ENCODE measurements around the gene IVD. TPM values are rescaled to one million over a fixed set of nuclear protein-coding genes. Genes with fewer than 3 reads are reported as not detected.

The IVD gene
- total RNA-seq, 1 donor from 2014 or later, result 52.8 TPM

DNA sequence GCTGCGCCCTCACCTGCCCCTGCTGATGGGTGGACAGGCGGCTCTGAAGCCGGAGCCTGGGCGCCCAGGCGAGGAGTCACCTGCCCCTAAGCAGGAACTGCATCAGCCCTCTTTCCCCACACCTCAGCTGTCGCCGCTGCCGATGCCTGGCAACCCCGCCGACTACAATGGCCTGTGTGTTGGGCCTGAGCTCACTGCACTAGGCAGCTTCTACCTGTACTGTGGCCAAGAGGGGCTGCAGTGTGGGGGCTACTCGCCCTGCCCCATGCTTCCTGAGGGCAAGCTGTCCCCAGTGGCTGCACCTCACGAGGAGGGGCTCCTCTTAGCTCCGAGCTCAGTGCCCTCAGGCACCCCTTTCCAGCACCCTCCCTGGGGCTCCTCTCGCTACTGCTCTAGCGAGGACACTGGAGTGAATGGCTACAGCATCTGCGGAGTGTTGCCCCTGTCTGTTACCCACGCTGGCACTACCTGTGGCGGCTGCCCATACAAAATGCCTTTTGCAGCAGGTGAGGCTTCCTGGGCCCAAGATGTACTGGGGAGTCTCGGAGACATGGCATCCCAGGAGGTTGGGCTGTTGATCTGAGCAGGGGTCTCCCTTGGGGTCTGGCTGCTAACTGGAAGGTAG is 53.9 kb downstream of the IVD start:
- DNase-seq, result no peak

DNA sequence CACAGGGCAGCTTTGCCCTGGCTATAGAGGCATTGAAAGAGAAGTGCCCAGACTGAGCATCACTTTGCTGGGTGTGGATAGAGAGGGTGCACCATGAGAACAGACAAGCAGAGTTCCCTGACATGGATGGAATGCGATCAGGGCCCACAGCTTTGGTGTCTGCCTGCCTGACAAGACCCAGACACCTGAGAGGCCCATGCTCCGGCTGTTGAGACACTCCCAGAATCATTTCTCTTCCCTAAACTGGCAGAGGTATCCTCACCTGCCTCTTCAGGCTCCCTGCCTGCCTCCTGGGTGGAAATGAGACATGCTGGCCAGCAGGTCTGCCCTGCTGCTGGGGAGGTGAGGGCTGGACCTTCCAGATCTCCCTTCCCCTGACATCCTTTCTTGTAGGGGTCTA is 54.8 kb downstream of the IVD start:
- no peak for DNase-seq

DNA sequence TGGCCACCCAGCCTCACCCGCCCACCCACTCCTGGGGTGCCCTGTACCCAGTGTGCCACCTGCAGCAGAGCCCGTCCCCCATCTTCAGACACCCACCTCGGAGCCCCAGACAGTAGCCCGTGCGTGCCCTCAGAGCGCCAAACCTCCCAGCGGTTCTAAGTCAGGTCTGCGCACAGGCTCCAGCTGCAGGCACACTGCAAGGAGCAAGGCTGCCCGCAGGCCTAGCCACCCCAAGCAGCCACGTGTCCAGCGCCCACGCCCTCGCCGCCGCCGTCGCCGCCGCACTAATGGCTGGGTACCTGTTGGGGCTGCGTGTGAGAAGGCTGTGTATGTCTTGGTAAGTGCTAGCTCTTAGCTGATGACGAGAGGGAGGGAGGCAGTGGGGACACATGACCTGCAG is 56.4 kb downstream of the IVD start:
- DNase-seq, result no peak

DNA sequence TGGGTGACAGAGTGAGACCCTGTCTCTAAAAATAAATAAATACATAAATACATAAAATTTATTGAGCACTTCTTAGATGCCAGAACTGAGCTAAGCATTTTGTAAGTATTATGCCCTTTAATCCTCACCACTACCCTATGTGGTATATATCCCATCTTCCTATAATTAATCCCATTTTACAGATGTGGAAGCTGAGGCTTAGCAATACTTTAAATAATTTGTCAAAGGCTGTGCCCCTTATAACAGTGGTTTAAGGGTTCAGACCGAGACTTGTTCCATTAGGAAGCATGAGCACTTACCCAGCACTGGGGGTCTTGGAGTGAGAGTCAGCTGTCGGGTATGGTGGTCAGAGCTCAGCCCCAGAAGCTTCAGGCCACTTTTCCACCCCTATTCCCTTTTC is 57.7 kb downstream of the IVD start:
- no peak for DNase-seq

DNA sequence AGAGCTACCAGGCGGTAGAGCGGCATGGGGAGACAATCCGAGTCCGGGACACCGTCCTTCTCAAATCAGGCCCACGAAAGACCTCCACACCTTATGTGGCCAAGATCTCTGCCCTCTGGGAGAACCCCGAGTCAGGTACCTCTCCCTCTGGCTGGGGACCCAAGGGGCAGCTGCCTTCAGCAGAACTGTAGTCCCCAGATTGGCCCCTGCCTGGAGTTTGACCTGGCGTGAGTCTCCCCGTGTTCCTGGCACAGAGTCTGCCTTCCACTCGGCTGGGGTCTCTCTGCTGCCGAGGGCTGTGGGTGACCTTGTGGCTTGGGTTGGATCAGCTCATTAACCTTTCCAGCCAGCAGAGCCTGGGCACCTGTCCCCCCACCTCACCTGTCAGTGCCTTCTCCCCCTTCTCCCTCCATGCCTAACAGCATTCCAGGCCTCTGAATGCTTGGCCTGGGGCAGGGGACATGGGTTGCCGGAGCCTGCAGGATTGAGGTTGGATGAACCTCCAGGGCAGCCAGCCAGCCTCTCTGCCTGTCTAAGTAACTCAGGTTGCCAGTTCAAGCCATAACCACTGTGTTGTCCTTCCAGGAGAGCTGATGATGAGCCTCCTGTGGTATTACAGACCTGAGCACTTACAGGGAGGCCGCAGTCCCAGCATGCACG is 58.4 kb downstream of the IVD start:
- DNase-seq, result no peak

DNA sequence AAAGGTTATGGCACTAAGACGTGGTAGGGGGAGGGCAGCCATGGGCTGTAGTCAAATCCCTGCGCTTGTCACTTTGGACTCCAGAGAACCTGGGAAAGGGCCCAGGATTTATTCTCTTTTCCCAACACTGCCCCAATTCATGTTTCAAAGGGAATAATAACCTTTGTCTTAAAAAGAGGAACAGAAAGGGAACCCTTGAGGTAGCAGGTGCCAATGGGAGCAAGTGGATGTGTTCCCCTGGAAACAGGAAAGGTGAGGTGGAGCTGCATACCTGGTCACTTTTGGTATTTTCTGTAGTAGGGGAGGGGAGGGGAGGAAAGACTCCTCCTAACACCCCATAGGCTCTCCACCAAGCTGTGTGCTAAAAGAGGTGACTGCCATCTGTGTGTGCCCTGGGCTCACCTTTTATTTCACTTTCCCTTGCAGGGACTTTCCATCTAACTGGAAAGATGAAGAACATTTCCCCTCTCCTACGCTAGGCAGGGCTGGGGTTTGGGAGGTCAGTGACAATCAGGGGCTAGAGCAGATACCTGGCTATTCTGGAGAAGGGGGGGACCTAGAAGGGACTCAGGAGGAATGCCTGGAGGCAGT is 59.1 kb downstream of the IVD start:
- DNase-seq, result no peak

DNA sequence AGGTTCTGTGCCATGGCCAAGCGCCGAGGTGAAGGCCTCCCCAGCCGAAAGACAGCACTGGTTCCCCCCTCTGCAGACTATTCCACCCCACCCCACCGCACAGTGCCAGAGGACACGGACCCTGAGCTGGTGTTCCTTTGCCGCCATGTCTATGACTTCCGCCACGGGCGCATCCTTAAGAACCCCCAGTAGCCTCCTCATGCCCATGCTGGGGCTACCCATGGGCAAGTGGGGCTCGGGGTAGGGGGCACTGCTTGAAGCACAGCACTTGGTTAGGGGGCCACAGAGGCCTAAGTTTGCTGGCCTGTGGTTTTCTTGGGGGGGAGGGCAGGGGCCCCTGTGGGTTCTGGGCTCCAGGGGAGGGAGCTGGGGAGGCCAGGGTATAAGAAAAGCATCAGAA is 60.3 kb downstream of the IVD start:
- DNase-seq, result no peak

DNA sequence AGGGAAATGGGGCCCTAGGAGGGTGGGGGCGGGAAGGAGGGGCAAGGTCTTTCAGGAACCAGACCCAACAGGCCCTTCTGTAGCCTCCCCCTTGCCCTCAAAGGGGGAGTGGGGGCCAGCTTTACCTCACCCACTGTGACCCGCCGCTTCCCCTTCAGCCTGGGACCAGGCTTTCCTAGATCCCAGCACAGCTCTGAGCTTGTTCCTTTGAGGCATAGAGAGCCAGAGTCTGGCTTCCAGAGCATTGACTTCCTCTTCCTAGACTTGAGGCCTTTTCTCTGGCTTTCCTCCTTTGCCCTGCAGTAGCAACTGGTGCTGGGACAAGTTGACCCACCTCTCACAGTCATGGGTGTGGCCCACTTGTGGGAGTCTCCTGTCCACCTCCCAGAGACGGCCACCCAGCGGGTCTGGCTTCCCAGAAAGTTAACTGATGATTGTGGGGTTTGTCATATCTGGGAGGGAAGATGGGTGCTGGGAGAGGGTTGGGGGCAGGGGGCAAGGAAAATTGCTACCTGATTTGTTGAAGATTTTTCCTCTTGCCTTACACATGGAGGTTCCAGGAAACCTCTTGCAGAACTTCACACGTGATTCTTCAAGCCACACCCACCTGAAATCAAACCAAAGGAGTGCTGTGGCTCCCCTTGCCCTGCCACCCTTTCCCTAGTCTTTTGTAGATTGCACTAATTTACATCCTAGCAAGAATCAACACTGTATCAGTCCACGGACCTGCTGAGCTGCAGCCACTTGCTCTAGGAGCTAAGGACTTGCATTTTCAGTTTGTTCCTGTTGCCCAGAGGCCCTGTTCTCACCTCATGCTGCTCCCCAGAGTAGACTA is 61.0 kb downstream of the IVD start:
- no peak for DNase-seq

DNA sequence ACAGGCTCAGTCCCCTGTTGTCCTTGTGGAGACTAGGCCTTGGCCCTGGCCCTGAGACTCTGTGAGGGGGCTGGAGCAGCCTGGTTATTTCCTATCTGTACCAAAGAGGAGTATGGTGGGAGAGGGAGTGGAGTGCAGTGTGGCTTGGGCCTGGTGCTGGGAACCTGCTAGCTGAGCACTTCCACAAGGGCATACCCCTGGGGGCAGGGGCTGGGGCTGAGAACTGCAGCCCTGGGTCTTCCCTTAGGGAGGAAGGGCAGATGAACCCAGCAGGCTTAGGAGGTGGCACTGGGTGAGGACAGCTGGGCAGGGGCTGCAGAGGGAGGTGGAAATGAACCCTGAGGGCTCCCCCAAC is 61.6 kb downstream of the IVD start:
- no peak for DNase-seq

DNA sequence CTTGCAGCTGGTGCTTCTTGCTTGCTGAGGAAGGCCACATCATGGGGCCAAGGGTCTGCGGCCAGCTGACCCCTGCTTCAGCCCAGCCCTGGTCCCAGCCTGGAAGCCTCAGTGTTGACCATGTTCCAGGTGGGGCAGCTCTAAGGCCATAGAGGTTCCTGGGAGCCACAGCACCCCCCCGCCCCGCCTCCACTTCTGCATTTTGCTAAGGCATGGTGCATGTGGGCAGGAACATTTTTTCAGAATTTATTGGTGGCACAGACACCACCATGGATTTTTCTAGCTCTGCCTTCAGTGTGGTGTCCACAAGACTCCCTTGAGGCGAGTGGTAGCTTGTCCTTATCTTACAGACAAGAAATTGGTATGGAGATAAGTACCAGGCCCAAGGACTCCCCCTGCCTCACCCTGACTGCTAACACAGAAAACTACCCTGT is 63.3 kb downstream of the IVD start:
- no peak for DNase-seq

DNA sequence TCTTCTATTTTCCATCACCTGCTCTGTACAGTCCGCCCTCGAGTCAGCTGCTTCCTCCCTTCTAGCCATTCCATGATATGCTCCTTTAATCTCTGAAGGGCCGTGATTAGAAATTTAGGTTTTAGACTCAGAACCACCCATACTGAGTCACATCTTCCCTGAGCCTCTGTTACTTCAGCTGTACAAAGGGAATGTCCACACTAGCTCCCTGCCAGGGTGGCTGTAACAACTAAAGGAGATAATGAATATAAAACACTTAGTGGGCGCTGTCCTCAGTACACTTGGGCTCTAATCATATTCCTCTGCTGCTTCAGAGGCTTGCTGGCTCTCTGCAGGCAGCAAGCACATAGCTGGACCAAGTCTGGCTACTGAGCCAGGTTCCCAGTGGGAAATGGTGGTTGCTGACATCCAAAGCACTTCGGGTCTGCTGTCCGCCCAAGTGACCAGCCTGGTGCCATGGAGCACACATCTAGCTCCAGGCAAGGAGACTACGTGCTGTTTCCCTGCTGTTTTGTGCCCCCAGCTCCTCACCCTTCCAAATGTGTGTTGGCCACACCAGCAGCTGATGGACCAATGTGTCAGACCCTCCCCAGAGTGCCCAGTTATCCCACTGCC is 64.3 kb downstream of the IVD start:
- no peak for DNase-seq

DNA sequence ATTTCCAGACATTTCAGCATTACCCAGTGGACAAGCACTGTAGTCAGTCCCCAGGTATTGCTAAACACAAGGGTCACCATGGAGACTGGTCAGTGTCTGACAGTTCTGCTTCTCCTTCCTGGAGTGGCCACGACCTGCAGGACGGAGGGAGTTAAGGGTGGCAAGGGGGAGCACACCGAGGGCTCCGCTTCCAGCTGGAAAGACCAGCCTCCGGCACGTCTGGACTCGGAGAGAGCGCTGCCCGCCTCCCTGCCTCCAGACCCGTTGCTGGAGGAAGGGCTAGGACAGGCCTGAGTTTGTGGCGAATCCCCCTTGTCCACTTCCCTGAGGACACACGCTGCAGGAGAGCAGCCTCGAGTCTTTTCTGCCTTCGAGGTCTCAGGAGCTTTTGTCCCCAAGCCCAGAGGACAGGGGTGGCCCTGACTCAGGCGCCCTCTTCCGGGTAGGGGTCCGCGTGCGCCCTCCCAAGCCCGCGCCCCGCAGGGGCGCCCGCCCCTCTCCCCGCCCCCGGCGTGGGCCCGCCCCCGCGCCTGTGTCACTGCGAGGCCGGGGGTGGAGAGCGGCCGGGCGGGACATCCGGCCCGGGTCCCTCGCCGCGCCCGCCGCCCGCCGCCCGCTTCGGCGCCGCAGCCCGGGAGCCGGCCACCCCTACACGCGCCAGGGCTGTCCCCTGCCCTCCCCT is 65.0 kb downstream of the IVD start, which contains the start of gene CHST14:
TSS of gene CHST14 (plus strand) at position 562 of the 682 bp plus-strand sequence. CDS start 230 bp downstream, outside the sequence.
- DNase-seq, result peak; percentile 87

Other genes starting within 250 kb of the IVD start
- gene BUB1B, start 244.7 kb upstream of the IVD start, total RNA-seq, result 26.4 TPM
- 2.5 TPM for gene PAK6, start 166.7 kb upstream of the IVD start, total RNA-seq
- 2.4 TPM for gene ANKRD63, start 122.7 kb upstream of the IVD start, total RNA-seq
- gene PLCB2, start 97.9 kb upstream of the IVD start, total RNA-seq, result 8.7 TPM
- 19.4 TPM for gene INAFM2, start 82.1 kb upstream of the IVD start, total RNA-seq
- gene CCDC9B, start 64.9 kb upstream of the IVD start, total RNA-seq, result 25.4 TPM
- gene PHGR1, start 54.8 kb upstream of the IVD start, total RNA-seq, result not detected
- 4.1 TPM for gene DISP2, start 47.6 kb upstream of the IVD start, total RNA-seq
- gene KNSTRN, start 23.1 kb upstream of the IVD start, total RNA-seq, result 25.6 TPM
- gene BAHD1, start 35.2 kb downstream of the IVD start, total RNA-seq, result 13.6 TPM
- 17.2 TPM for gene CHST14, start 65.2 kb downstream of the IVD start, total RNA-seq
- 21.5 TPM for gene CCDC32, start 159.2 kb downstream of the IVD start, total RNA-seq
- 17.6 TPM for gene RPUSD2, start 163.5 kb downstream of the IVD start, total RNA-seq
- 13.0 TPM for gene KNL1, start 188.5 kb downstream of the IVD start, total RNA-seq

Data from tongue (tissue), 2 donors.